22Rv1 (cell line): ENCODE results near the gene LRRC7.
A peak's percentile ranks its signal among the peaks of the same experiment; 100 is the strongest.

ENCODE experiments used
- H3K27ac ChIP-seq: fragments of 450-650 bp; 2 replicates; pipeline ENCODE4 v1.5.1; 2017
- ZFX ChIP-seq: fragments of 450-650 bp; IDR thresholded peaks from 2 replicates; pipeline ENCODE4 v1.6.1; 2017; ENCODE audit warnings: antibody characterized with exemption, borderline replicate concordance
- TF ChIP-seq, protein P1 (sequence below): fragments of 450-650 bp; IDR thresholded peaks from 2 replicates; pipeline ENCODE4 v1.5.1; 2017; ENCODE audit warnings: mild to moderate bottlenecking

The LRRC7 gene

GRCh38 chr1:69567652-69568420 is at the start of gene LRRC7:
LRRC7 (plus strand) TSS chr1:69567922; CDS start chr1:69568640, 718 bp downstream.
- H3K27ac ChIP-seq = peak within 1 kb of the TSS; percentile 74

DNA sequence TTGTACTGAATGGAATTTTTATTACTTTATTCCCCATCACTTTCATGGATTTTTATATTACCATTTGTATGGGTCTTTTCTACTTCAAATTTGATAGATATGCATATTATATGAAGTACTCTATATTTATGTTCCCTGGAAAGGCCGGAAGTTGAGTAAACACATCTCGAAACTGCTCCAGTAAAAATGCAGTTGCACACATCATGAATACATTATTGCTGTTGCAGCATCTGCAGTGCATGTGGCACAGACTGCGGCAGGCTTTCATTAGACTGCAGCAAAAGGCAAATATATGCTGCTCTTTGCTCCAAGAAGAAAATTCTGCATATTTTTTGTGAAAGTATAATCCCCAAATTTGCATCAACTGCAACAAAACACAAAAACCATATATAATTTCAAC is 48.7 kb upstream of the LRRC7 start:
- H3K27ac ChIP-seq = no peak overlapping the region
- TF ChIP-seq ZFX = no peak
- TF ChIP-seq, protein P1, sequence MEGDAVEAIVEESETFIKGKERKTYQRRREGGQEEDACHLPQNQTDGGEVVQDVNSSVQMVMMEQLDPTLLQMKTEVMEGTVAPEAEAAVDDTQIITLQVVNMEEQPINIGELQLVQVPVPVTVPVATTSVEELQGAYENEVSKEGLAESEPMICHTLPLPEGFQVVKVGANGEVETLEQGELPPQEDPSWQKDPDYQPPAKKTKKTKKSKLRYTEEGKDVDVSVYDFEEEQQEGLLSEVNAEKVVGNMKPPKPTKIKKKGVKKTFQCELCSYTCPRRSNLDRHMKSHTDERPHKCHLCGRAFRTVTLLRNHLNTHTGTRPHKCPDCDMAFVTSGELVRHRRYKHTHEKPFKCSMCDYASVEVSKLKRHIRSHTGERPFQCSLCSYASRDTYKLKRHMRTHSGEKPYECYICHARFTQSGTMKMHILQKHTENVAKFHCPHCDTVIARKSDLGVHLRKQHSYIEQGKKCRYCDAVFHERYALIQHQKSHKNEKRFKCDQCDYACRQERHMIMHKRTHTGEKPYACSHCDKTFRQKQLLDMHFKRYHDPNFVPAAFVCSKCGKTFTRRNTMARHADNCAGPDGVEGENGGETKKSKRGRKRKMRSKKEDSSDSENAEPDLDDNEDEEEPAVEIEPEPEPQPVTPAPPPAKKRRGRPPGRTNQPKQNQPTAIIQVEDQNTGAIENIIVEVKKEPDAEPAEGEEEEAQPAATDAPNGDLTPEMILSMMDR = no peak

More at GRCh38 chr1:69567652-69568420, at the start of gene LRRC7:
- no peak for TF ChIP-seq ZFX
- TF ChIP-seq, protein P1 = no peak

DNA sequence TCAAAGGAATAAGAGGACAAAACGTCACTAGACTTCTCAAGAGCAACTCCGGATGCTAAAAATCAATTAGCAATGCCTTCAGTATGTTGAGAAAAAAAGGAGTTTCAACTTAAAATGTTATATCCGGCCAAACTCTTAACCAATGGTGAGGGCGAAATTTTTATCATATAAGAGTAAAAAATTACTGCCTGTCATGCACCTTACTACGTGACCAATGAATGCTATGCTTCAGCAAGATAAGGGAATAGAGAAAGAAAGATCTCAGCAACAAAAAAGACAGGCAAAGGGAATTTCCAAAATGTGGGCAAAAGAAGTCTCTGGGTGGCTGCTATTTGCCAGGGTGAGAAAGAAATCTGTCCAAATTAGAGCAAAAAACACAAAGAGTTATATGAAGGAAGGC is 47.4 kb upstream of the LRRC7 start:
- TF ChIP-seq, protein P1 = no peak
- TF ChIP-seq ZFX = no peak
- H3K27ac ChIP-seq = no peak overlapping the region

- TF ChIP-seq, protein P1 = no peak
- TF ChIP-seq ZFX = no peak
- H3K27ac ChIP-seq = no peak overlapping the region
Observed at GRCh38 chr1:69523032-69523431, 44.7 kb upstream of the LRRC7 start.

GRCh38 chr1:69523461-69523860 is 44.3 kb upstream of the LRRC7 start:
- TF ChIP-seq, protein P1 = no peak
- no peak for TF ChIP-seq ZFX
- no peak overlapping the region for H3K27ac ChIP-seq

DNA sequence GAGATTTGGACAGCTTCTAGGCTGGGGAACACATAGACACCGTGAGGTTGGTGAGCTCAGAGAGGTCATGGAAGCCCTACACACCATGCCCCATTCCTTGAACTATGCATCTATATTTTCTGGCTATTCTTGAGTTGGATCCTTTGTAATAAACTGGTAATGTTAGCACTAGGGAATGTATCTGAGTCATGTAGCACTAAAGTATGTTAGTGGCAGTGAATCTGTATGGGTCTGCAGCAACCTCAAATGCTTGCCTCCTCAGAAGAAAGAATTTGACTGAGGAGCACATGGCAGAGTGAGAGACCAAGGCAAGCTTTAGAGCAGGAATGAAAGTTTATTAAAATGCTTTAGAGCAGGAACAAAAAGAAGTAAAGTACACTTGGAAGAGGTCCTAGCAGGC is 43.7 kb upstream of the LRRC7 start:
- TF ChIP-seq, protein P1 = no peak
- TF ChIP-seq ZFX = no peak
- H3K27ac ChIP-seq = no peak overlapping the region

DNA sequence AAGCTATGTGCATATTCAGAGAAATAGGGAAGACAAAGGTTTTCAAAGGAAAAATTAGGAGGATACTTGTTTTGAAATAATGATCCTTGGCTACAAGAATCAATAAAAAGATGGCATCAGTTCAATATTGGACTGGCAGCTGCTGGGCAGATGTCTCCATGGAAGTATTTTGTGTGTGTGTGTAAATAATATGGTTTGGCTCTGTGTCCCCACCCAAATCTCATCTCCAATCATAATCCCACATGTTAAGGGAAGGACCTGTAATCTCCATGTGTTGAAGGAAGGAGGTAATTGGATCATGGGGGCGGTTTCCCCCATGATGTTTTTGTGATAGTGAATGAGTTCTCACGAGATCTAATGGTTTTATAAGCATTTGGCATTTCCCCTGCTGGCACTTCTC is 40.4 kb upstream of the LRRC7 start:
- no peak for TF ChIP-seq ZFX
- TF ChIP-seq, protein P1 = no peak
- H3K27ac ChIP-seq = no peak overlapping the region
